DOHH2 (cell line): Measurements from ENCODE around the gene ENOX1.

Experiments
- H3F3A ChIP-seq: fragments of 200-600 bp; sonication (generic), shearing (Covaris generic); 2 replicates; pipeline ENCODE4 v1.6.0; 2016; ENCODE audit warnings: antibody characterized with exemption, mild to moderate bottlenecking; ENCODE audit not compliant: control insufficient read depth, insufficient read depth
- H3K27ac ChIP-seq: fragments of 200-600 bp; sonication (generic); 2 replicates; pipeline ENCODE4 v1.5.1; 2014; ENCODE audit warnings: low read depth, mild to moderate bottlenecking, low read length, moderate library complexity
- H3K27me3 ChIP-seq: fragments of 200-600 bp; sonication (generic); 2 replicates; pipeline ENCODE4 v1.6.1; 2014; ENCODE audit warnings: mild to moderate bottlenecking, low read length, mixed read lengths; ENCODE audit not compliant: control insufficient read depth
- H3K36me3 ChIP-seq: fragments of 200-600 bp; sonication (generic); 2 replicates; pipeline ENCODE4 v1.6.1; 2014; ENCODE audit warnings: mild to moderate bottlenecking, low read length, moderate library complexity, mixed read lengths; ENCODE audit not compliant: control insufficient read depth
- H3K4me1 ChIP-seq: fragments of 200-600 bp; sonication (generic); 2 replicates; pipeline ENCODE4 v1.6.1; 2014; ENCODE audit warnings: mild to moderate bottlenecking, low read length, mixed read lengths; ENCODE audit not compliant: control insufficient read depth
- H3K4me2 ChIP-seq: fragments of 200-600 bp; sonication (generic); 2 replicates; pipeline ENCODE4 v1.6.0; 2014; ENCODE audit warnings: mild to moderate bottlenecking, low read length, moderate library complexity
- H3K4me3 ChIP-seq: fragments of 200-600 bp; sonication (generic); 2 replicates; pipeline ENCODE4 v1.5.1; 2014; ENCODE audit warnings: mild to moderate bottlenecking, low read length, mixed read lengths
- H3K79me2 ChIP-seq: fragments of 200-600 bp; sonication (generic); 2 replicates; pipeline ENCODE4 v1.6.1; 2014; ENCODE audit warnings: mild to moderate bottlenecking, low read length, mixed read lengths; ENCODE audit not compliant: control insufficient read depth
- H3K9me2 ChIP-seq: fragments of 200-600 bp; sonication (generic); replicated peaks from 2 replicates; pipeline ENCODE4 v1.6.1; 2014; ENCODE audit warnings: mild to moderate bottlenecking, low read length, mixed read lengths; ENCODE audit not compliant: control insufficient read depth
- H3K9me3 ChIP-seq: fragments of 200-600 bp; sonication (generic); 2 replicates; pipeline ENCODE4 v1.6.1; 2014; ENCODE audit warnings: antibody characterized with exemption, low read length, mixed read lengths; ENCODE audit not compliant: control insufficient read depth, insufficient read depth
- H4K20me1 ChIP-seq: fragments of 200-600 bp; sonication (generic); 2 replicates; pipeline ENCODE4 v1.6.0; 2014; ENCODE audit warnings: low read depth, mild to moderate bottlenecking, antibody characterized with exemption, low read length, moderate library complexity; ENCODE audit not compliant: control insufficient read depth, insufficient read depth
- EZH2phosphoT487 ChIP-seq: fragments of 200-600 bp; sonication (generic); IDR thresholded peaks from 2 replicates; pipeline ENCODE4 v1.6.1; 2017; ENCODE audit warnings: borderline replicate concordance, mild to moderate bottlenecking, antibody characterized with exemption, low read length, moderate library complexity, mixed read lengths
- TF ChIP-seq, protein P1 (sequence below): fragments of 200-600 bp; sonication (generic); IDR thresholded peaks from one replicate; pipeline ENCODE4 v1.5.1; 2014; ENCODE audit warnings: antibody characterized with exemption, mild to moderate bottlenecking, low read depth, low read length; ENCODE audit not compliant: poor library complexity, severe bottlenecking

The ENOX1 gene

DNA sequence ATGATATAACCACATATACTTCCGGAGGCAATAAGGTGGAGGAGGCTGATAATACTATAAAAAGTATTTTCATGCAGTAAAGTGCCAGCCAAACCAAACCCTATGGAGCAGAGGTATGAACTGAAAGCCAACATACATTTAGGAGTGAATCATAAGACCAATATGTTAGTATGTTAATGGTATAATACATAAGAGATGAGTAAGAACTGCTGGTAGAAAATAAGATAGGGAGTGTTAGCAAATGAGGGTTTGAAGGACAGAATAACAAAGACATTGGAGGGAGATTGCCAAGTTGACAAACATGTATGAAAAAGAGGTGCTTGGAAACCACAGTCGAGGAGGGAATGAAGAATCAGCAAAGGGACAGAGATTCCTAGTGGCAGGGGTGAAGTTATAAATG is 10.8 kb downstream of the ENOX1 start:
- Histone ChIP-seq H3K79me2 (no peaks in the 10 kb centered on the region), H3K9me2 (no peaks in the 10 kb centered on the region), H3K4me1 (no peaks in the 10 kb centered on the region), H3K27ac (no peak overlapping the region), H3K36me3 (no peaks in the 10 kb centered on the region), H4K20me1 (no peaks in the 10 kb centered on the region), H3K4me3 (no peak overlapping the region), H3F3A (no peaks in the 10 kb centered on the region), H3K4me2 (no peak overlapping the region), H3K9me3 (no peaks in the 10 kb centered on the region), H3K27me3 (0 out of 2 replicates have a peak, but pooled peaks cover 3% of the 10 kb centered on the region)
- TF ChIP-seq EZH2phosphoT487, result no peak
- TF ChIP-seq, protein P1, sequence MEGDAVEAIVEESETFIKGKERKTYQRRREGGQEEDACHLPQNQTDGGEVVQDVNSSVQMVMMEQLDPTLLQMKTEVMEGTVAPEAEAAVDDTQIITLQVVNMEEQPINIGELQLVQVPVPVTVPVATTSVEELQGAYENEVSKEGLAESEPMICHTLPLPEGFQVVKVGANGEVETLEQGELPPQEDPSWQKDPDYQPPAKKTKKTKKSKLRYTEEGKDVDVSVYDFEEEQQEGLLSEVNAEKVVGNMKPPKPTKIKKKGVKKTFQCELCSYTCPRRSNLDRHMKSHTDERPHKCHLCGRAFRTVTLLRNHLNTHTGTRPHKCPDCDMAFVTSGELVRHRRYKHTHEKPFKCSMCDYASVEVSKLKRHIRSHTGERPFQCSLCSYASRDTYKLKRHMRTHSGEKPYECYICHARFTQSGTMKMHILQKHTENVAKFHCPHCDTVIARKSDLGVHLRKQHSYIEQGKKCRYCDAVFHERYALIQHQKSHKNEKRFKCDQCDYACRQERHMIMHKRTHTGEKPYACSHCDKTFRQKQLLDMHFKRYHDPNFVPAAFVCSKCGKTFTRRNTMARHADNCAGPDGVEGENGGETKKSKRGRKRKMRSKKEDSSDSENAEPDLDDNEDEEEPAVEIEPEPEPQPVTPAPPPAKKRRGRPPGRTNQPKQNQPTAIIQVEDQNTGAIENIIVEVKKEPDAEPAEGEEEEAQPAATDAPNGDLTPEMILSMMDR, result no peak

DNA sequence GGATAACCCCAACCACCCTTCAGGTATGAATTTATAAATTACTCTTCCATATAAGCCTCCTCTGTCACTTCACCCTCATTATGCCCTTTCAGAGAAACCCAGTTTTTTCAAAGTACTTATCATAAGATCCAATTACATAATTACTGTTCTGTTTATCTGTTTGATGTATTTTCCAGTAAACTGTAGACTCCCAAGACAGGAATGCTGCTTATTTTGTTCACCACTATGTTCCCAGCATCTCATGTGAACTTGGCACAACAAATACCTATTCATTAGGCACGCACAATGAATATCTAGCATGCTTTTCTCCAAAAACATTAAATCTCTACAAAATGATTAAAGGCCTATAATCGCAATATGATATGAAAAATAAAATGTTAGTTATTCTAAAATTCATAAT is 13.2 kb downstream of the ENOX1 start:
- H3K4me3 ChIP-seq, result no peak overlapping the region
- H3K4me2 ChIP-seq, result no peak overlapping the region
- no peaks in the 10 kb centered on the region for H3K9me3 ChIP-seq
- H3K27me3 ChIP-seq, result no peaks in the 10 kb centered on the region
- no peaks in the 10 kb centered on the region for H3K36me3 ChIP-seq
- H3K9me2 ChIP-seq, result no peaks in the 10 kb centered on the region
- no peak overlapping the region for H3K27ac ChIP-seq
- H3K79me2 ChIP-seq, result no peaks in the 10 kb centered on the region
- no peaks in the 10 kb centered on the region for H3K4me1 ChIP-seq
- TF ChIP-seq, protein P1, result no peak
- no peak for TF ChIP-seq EZH2phosphoT487
- no peaks in the 10 kb centered on the region for H3F3A ChIP-seq
- no peaks in the 10 kb centered on the region for H4K20me1 ChIP-seq

DNA sequence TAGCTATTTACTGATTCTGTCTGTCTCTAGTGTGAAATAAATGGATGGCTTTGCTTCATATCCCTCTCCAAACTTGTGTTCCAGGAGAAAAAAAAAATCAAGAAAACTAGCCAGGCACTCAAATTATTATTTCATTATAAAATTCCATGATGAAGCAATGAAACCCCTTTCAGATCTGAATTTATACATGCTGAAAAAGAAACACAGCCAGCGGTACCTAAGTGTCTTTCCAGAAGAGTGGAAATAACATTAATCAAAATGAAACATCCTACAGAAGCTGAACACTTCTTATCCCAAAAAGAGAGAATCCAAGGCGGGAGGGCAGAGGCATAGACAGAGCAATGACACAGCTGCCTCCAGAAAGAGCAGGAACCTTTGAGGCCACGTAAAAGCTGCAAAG is 15.9 kb downstream of the ENOX1 start:
- Histone ChIP-seq H3K4me3 (no peak overlapping the region), H3K79me2 (no peaks in the 10 kb centered on the region), H3K9me3 (no peaks in the 10 kb centered on the region), H3K9me2 (no peaks in the 10 kb centered on the region), H3K4me2 (no peak overlapping the region), H3K27ac (no peak overlapping the region), H4K20me1 (no peaks in the 10 kb centered on the region), H3K4me1 (no peaks in the 10 kb centered on the region), H3F3A (no peaks in the 10 kb centered on the region), H3K36me3 (no peaks in the 10 kb centered on the region), H3K27me3 (no peaks in the 10 kb centered on the region)
- TF ChIP-seq, protein P1, result no peak
- no peak for TF ChIP-seq EZH2phosphoT487

DNA sequence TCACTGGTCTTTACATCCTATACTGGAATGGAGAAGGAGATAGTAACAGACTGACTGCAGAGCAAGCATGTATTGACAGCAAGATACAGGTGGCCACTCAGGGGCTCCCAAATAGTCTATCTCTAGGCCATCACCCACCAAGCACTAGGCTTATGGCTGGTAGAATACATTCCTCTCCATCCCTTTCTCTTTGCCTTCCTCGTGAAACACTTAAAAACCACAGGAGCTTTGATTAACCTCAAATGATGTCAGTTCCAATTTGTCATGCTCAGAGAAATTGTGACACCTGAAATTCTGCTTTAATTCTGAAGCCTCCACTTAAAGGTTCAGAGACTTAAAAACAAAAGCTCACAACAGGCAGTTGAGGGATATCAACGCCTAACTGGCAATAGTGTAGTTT is 17.2 kb downstream of the ENOX1 start:
- TF ChIP-seq EZH2phosphoT487, result no peak
- TF ChIP-seq, protein P1, result no peak
- no peaks in the 10 kb centered on the region for H3K9me2 ChIP-seq
- H3K4me2 ChIP-seq, result no peak overlapping the region
- no peaks in the 10 kb centered on the region for H3K9me3 ChIP-seq
- H3F3A ChIP-seq, result no peaks in the 10 kb centered on the region
- no peaks in the 10 kb centered on the region for H3K4me1 ChIP-seq
- H3K4me3 ChIP-seq, result no peak overlapping the region
- no peak overlapping the region for H3K27ac ChIP-seq
- no peaks in the 10 kb centered on the region for H3K36me3 ChIP-seq
- H4K20me1 ChIP-seq, result no peaks in the 10 kb centered on the region
- H3K27me3 ChIP-seq, result peaks cover 3% of the 10 kb centered on the region
- no peaks in the 10 kb centered on the region for H3K79me2 ChIP-seq
